Activated naive CD4-positive, alpha-beta T cell treated with anti-CD3 and anti-CD28 coated beads, Interleukin-2, amount 50 U/mL, for 24 hours (primary cell): ENCODE measurements around the gene PKP3.
"Not testable (repeated sequence)": the region's sequence is repeated elsewhere in the genome, so short reads cannot be mapped to it uniquely, and the experiment has no call there.

ENCODE experiments used
- H3K27ac Mint-ChIP-seq: one replicate; pipeline ENCODE4 v1.8.0; 2021; ENCODE audit warnings: mild to moderate bottlenecking, mixed read lengths
- H3K27me3 Mint-ChIP-seq: one replicate; pipeline ENCODE4 v1.8.0; 2021; ENCODE audit warnings: mixed read lengths
- H3K36me3 Mint-ChIP-seq: one replicate; pipeline ENCODE4 v1.8.0; 2021; ENCODE audit warnings: mixed read lengths
- H3K4me1 Mint-ChIP-seq: one replicate; pipeline ENCODE4 v1.8.0; 2021; ENCODE audit warnings: mixed read lengths
- H3K4me3 Mint-ChIP-seq: one replicate; pipeline ENCODE4 v1.8.0; 2021; ENCODE audit warnings: mild to moderate bottlenecking, mixed read lengths
- H3K9me3 Mint-ChIP-seq: one replicate; pipeline ENCODE4 v1.8.0; 2021; ENCODE audit warnings: mixed read lengths

PKP3 gene

GRCh38 chr11:434999-435740 is 41.2 kb downstream of the PKP3 start:
- H3K9me3 Mint-ChIP-seq, H3K27me3 Mint-ChIP-seq, H3K36me3 Mint-ChIP-seq, H3K4me3 Mint-ChIP-seq, H3K27ac Mint-ChIP-seq: not testable (repeated sequence)
- H3K4me1 Mint-ChIP-seq = peaks cover 23% of the 10 kb centered on the region

DNA sequence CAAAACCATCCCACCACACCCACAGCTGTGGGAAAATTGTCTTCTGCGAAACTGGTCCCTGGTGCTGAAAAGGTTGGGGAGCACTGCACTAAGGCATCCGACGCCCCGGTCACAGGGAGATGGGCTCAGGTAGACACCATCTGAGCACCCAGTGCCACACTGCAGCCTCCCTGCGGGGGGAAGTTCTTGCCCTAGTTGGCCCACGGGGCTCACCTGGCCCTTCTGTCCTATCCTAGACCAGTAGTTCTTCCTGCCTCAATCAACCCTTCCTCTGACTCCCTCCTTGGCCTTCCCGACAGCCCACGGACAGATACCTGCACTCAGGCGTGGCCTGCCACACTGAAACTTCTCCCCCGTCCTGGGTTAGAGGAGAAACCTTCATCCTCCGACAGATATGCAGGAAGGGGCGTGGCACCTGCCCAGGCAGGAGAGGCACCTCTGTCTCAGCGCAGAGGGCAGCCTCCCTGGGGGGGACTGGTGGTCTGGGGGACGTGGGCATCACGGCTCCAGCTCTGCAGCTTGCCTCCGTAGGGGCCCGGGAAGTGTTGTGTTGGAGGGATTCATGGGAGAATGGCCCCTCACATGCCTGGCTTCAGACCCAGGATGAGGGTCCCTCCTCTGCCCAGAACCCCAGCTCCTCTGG is 43.3 kb downstream of the PKP3 start:
- no peak overlapping the region for H3K4me3 Mint-ChIP-seq
- H3K27ac Mint-ChIP-seq = peak overlapping the region; percentile 63
- H3K27me3 Mint-ChIP-seq = no peaks in the 10 kb centered on the region
- H3K4me1 Mint-ChIP-seq = peaks cover 30% of the 10 kb centered on the region
- H3K36me3 Mint-ChIP-seq = no peaks in the 10 kb centered on the region
- H3K9me3 Mint-ChIP-seq = no peaks in the 10 kb centered on the region

- no peaks in the 10 kb centered on the region for H3K36me3 Mint-ChIP-seq
- no peak overlapping the region for H3K4me3 Mint-ChIP-seq
- no peaks in the 10 kb centered on the region for H3K9me3 Mint-ChIP-seq
- no peaks in the 10 kb centered on the region for H3K27me3 Mint-ChIP-seq
- H3K4me1 Mint-ChIP-seq = peaks cover 30% of the 10 kb centered on the region
- no peak overlapping the region for H3K27ac Mint-ChIP-seq
These were observed 44.3 kb downstream of the PKP3 start for GRCh38 chr11:438101-438844.

GRCh38 chr11:439315-440064 is 45.5 kb downstream of the PKP3 start:
- Mint-ChIP-seq H3K4me1 (peaks cover 30% of the 10 kb centered on the region), H3K27me3 (no peaks in the 10 kb centered on the region), H3K9me3 (no peaks in the 10 kb centered on the region), H3K27ac (no peak overlapping the region), H3K4me3 (no peak overlapping the region), H3K36me3 (no peaks in the 10 kb centered on the region)

- Mint-ChIP-seq H3K4me3 (peak overlapping the region; percentile 68), H3K27ac (no peak overlapping the region), H3K27me3 (no peaks in the 10 kb centered on the region), H3K4me1 (peaks cover 30% of the 10 kb centered on the region), H3K36me3 (no peaks in the 10 kb centered on the region), H3K9me3 (no peaks in the 10 kb centered on the region)
These were observed 46.3 kb downstream of the PKP3 start for GRCh38 chr11:440065-441042.

DNA sequence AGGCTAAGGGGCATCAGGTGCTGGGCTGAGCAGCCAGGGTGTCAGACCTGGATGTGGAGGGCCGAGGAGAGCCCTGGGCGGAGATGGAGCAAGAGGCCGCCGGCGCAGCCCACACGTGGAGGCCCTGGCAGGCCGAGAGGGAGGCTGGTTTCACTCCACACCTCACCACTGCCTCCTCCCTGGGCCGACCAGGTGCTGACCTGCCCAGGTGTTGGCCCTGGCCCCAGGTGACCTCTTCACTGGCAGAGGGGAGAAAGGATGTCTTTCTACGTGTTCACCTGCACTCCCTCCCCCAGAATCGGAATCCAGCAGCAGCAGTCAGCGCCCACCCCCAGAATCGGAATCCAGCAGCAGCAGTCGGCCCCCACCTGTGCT is 47.0 kb downstream of the PKP3 start:
- Mint-ChIP-seq H3K27ac (peak overlapping the region; percentile 62), H3K4me3 (peak overlapping the region; percentile 68), H3K27me3 (no peaks in the 10 kb centered on the region), H3K9me3 (no peaks in the 10 kb centered on the region), H3K36me3 (no peaks in the 10 kb centered on the region), H3K4me1 (peaks cover 30% of the 10 kb centered on the region)

GRCh38 chr11:441418-442274 is 47.6 kb downstream of the PKP3 start, which contains the start of gene ANO9:
Gene ANO9 (minus strand): TSS chr11:442011. CDS start chr11:441926, 85 bp downstream.
- Mint-ChIP-seq H3K27me3 (no peaks in the 10 kb centered on the region), H3K36me3 (no peaks in the 10 kb centered on the region), H3K27ac (peak within 1 kb of the TSS; percentile 62), H3K4me1 (peaks cover 27% of the 10 kb centered on the region), H3K9me3 (no peaks in the 10 kb centered on the region), H3K4me3 (peak within 1 kb of the TSS; percentile 68)

- H3K9me3 Mint-ChIP-seq = no peaks in the 10 kb centered on the region
- no peak overlapping the region for H3K27ac Mint-ChIP-seq
These were observed 48.6 kb downstream of the PKP3 start for GRCh38 chr11:442611-443081.

DNA sequence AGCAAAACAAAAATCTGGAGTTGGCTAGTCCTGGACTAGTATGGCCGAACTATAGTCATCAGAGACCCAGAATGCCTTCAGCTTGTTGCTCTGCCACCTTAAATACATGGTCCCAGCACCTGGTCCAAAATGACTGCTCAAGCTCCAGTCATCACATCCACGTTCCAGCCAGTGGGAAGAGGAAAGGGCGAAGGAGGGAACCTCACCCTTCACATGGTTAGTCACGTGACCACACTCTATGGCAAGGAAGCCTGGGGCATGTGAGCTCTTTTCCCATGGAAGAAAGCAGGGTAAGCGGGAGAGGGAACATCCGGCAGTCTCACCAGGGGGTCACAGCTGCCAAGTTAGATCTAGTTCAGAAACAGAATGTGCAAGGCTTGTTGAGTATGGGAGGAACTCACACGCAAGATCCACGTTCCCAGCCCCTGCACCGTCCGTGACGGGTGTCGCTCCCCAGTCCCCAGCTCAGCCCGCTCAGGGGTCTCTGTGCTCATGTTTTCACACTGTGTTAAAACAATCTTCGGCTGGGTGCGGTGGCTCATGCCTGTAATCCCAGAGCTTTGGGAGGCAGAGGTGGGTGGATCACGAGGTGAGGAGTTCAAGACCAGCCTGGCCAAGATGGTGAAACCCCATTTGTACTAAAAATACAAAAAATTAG is 49.7 kb downstream of the PKP3 start:
- Mint-ChIP-seq H3K36me3 (no peaks in the 10 kb centered on the region), H3K4me1 (peaks cover 21% of the 10 kb centered on the region), H3K4me3 (no peak overlapping the region), H3K9me3 (no peaks in the 10 kb centered on the region), H3K27me3 (no peaks in the 10 kb centered on the region), H3K27ac (no peak overlapping the region)

More at GRCh38 chr11:442611-443081, 48.6 kb downstream of the PKP3 start:
- Mint-ChIP-seq H3K4me1 (peaks cover 22% of the 10 kb centered on the region), H3K36me3 (no peaks in the 10 kb centered on the region), H3K4me3 (no peak overlapping the region), H3K27me3 (no peaks in the 10 kb centered on the region)

- Mint-ChIP-seq H3K9me3 (no peaks in the 10 kb centered on the region), H3K27ac (no peak overlapping the region), H3K4me1 (peaks cover 17% of the 10 kb centered on the region)
These were observed 50.6 kb downstream of the PKP3 start for GRCh38 chr11:444396-445144.

DNA sequence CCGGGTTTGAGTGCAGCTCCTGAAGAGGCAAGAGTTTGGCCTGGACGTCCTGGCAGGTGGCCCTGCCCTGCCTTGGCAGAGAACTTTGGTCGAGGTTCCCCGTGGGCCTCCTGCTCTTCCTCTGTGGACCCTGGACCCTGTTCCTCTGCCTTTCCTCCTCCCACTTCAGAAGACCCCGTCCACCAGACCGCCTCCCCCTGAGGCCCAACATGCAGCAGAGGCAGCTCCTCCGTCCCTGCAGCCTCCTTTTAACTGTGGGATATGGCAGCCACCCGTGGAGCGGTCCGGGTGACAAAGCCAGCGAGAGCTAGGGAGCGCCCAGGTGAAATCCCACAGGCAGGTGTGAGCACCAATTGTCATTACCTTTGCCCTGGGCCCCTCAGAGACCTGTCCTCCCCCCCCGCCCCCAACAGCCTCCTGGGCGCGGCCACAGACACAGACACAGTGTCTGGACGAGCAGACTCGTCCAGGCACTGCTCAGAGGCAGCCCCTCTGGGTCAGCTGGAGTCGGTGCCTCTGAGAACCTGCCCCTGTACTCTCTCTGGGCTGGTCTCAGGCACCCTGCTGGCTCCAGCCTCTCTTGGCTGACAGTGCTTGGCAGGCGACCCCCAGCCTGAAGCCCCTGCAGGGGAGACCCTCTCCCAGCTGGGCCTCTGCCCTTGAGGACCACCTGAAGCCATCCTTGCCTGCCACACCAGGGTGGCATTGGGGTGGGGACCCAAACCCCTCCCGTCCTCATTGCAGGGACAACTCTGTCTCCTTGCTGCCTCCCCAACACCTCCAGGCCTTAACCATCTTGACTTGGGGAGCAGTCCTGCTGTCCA is 52.0 kb downstream of the PKP3 start:
- Mint-ChIP-seq H3K4me3 (no peak overlapping the region), H3K4me1 (peaks cover 9% of the 10 kb centered on the region), H3K9me3 (no peaks in the 10 kb centered on the region), H3K27ac (peak overlapping the region; percentile 68), H3K36me3 (no peaks in the 10 kb centered on the region), H3K27me3 (no peaks in the 10 kb centered on the region)

More at GRCh38 chr11:444396-445144, 50.6 kb downstream of the PKP3 start:
- no peaks in the 10 kb centered on the region for H3K36me3 Mint-ChIP-seq
- no peak overlapping the region for H3K4me3 Mint-ChIP-seq
- no peaks in the 10 kb centered on the region for H3K27me3 Mint-ChIP-seq

GRCh38 chr11:446891-447290 is 52.9 kb downstream of the PKP3 start:
- no peak overlapping the region for H3K27ac Mint-ChIP-seq
- no peaks in the 10 kb centered on the region for H3K9me3 Mint-ChIP-seq
- no peaks in the 10 kb centered on the region for H3K36me3 Mint-ChIP-seq
- no peaks in the 10 kb centered on the region for H3K27me3 Mint-ChIP-seq
- H3K4me3 Mint-ChIP-seq = peak overlapping the region; percentile 42
- peaks cover 14% of the 10 kb centered on the region for H3K4me1 Mint-ChIP-seq
